Measurements from ENCODE around the gene CMTM8.
"Not testable (repeated sequence)": the region's sequence is repeated elsewhere in the genome, so short reads cannot be mapped to it uniquely, and the experiment has no call there.

CMTM8 gene

GRCh38 chr3:32238453-32239306, at the start of gene CMTM8:
Gene CMTM8, plus strand, starts transcription at chr3:32238680. Its CDS starts 293 bp downstream, at chr3:32238973.
- DNase-seq, result peak; percentile 15

DNA sequence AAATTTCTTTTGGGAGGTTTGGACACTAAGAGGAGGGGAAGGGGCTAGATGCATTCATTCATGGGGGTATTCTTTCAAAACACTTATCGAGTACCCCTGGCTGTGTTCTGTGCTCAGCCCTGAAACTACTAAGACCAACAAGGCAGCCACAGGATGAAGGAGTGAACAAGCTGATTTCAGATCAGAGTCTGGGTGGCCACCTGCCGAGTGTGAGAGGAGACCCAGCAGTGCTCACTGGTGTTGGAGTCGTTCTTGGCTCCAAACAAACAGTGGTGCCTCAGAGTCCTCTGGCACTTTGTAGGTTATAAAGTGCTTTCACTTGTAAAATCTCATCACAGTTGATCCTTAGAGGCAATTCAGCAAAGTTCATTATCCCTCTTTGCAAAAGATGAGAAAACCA, 48.8 kb upstream of the CMTM8 start:
- no peak for DNase-seq

DNA sequence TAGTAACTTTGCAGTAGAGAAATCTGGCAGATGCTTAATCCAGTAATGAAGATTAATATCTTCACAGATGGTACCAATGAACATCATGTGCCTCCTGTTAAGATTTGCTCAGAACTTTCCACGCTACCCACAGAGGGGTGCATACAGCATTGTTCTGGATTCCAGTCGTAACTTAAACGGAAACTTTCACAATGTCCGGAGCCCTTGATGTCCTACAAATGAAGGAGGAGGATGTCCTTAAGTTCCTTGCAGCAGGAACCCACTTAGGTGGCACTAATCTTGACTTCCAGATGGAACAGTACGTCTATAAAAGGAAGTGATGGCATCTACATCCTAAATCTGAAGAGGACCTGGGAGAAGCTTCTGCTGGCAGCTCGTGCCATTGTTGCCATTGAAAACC, 47.9 kb upstream of the CMTM8 start:
- DNase-seq, result not testable (repeated sequence)

DNA sequence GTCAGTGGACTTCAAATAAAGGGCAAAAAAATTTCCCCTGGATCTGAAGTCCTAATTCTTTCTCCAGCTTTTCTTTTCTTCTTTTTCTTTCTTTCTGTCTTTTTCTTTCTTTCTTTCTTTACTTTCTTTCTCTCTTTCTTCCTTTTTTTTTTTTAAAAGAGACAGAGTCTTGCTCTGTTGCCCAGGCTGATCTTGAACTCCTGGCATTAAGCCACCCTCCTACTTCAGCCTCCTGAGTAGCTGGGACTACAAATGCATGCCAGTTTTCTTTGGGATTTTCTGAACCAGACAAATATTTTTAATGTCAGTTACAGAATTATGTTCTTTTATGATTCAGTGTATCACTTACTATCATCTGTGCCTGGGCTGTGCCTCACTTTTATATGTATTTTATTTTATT, 45.4 kb upstream of the CMTM8 start:
- DNase-seq, result no peak

GRCh38 chr3:32194653-32195052, 43.8 kb upstream of the CMTM8 start:
- DNase-seq, result peak; percentile 5

- no peak for DNase-seq
Measured at GRCh38 chr3:32195995-32196540, 42.4 kb upstream of the CMTM8 start.

DNA sequence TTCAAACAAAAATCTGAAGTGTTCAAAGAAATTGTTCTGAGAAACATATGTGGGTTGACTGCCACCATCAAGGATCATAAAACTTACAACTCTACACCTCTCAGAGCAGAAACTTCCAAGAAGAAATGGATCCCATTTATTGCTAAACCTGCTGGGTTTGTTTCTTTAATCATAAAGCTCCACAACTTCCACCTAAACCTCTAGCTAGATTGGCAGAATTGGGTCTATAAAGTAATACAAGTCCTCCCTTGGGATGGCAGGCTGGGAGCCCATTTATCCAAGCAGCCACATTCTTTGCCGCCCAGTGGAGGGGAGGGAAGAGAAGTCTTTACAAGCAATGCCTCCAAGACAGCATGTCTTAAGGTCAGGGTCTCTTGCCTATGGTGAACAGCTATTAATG, 40.5 kb upstream of the CMTM8 start:
- DNase-seq, result no peak

- no peak for DNase-seq
Measured at GRCh38 chr3:32198714-32199113, 39.8 kb upstream of the CMTM8 start.

- no peak for DNase-seq
Measured at GRCh38 chr3:32200490-32200889, 38.0 kb upstream of the CMTM8 start.

DNA sequence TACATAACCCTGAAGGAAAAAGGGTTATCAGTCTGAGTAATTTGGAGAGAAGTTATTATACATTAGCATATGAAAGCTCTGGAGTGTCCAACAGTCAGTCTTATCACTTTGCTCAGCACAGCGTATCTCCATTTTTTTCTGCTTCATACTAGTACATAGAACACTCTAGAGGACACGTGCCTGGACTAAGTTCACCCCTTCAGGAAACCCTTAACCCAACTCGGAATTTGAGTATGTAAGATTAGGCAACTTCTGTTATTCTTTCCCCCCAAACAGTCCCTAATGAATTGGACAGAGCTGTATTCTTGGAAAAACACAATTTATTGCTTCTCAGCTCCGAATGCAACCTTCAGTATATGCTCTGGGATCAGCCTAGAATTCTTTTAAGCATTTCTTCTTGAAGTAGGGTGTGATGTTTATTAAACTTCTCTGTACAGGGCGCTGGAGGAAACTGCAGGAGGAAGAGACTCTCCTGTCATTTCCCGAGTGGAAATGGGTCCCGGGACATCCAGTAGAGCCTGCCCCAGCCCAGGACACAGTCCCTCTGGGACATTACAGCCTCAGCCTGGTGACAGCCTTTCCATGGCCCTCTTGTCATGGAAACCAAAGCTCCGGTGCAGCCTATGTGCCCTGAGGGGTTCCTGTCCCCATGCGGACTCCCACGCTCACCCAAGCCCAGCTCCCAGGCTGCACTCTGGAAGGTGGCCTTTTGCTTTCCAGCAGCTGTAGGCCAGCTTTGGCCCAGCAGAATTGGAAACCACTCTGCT, 37.3 kb upstream of the CMTM8 start:
- DNase-seq, result no peak

DNA sequence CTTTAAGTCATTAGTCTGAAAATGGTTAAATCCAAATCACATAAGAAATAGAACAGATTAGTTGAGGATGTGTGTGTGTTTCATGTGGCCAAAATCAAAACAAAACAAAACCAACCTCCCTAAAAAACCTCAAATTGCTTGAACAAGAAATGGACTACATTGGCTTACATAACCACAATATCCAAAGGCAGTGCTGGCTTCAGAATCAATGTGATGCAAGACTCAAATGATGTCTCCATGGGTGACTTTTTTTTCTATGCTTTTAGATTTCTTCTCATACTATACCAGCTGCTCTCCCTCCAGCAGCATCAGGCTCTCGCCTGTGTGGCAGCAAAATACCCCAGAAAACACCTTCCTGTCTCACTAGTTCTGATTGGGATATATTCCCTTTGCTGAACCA, 36.0 kb upstream of the CMTM8 start:
- DNase-seq, result no peak

DNA sequence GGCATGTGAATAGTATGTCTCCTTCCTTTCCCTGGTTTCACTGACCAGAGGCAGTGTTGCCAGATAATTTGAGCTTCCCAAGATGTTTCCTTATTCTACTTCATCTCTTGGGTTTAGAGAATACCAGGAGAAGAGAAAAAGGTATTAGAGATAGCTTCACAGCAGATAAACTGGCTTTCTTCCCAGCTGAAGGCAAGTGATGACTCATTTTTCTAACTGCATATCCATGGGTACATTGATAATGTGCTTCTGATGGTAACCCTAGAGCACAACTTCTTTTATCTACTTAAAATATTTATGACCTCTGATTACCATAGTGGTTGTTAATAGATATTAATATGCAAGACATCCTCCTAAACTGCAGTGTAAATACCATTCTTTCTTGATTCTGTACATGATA, 34.6 kb upstream of the CMTM8 start:
- DNase-seq, result peak; percentile 84

GRCh38 chr3:32208447-32208846, 30.0 kb upstream of the CMTM8 start:
- no peak for DNase-seq

GRCh38 chr3:32215185-32215584, 23.3 kb upstream of the CMTM8 start:
- DNase-seq, result no peak

DNA sequence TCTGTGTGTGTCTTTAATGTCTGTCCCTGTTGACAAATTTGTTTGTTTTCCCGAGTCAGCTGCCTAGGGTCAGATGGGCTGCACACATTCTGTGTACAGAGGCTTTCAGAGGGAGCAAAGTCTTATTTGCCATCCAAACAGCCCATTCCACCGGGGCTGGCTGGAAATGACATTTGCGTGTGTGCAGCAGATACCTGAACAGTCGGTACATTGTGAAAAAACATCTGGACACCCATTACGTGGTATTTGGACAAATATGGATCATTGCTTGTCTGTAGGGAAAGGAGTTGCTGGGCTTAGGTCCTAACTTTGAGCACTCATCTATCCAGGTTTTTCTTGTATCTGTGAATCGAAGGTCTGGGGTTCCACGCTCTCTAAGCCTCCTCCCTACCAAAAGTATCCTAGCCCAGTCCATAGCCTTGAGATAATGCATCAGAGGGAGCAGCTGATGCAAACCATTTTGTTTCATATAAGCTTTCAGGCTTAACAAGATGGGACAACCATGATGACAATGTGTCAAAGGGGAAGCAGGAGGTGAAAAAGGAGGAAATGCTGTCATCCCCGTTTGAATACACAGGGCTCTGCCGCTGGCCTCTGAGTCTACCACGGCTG, 22.2 kb upstream of the CMTM8 start:
- no peak for DNase-seq

DNA sequence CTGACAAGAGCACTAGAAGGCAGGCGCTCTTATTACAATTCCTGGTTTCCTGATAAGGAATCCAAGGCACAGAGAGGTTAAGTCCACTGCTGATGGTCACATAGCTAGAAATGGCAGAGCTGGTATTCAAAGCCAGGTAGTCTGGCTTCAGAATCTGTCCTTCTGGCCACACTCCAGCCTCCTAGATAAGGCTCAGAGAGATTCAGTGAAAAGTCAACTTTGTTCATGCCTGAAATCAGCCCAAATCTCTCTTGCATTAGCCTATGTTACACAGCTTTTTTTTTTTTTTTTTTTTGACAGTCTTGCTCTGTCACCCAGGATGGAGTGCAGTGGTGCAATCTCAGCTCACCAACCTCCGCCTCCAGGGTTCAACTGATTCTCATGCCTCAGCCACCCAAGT, 21.1 kb upstream of the CMTM8 start:
- no peak for DNase-seq

- no peak for DNase-seq
Measured at GRCh38 chr3:32219537-32219936, 18.9 kb upstream of the CMTM8 start.

DNA sequence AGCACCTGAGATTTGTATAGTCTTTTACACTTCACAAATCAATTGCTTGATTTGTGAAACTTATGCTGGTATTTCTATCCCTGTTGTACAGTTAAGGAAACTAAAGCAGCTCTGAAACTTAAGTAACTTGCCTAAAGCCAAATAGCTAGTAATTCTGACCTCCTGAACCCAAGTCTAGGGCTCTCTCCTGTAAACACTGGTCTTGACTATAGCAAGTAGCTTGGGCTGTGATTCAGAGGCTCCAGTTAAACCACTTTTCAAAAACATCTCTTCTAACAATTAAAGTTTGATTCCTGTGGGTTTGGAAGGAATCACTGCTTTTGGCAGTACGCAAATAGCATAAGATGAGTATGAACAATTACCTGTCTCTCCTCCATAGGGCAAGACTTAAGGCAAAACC, 18.5 kb upstream of the CMTM8 start:
- no peak for DNase-seq

DNA sequence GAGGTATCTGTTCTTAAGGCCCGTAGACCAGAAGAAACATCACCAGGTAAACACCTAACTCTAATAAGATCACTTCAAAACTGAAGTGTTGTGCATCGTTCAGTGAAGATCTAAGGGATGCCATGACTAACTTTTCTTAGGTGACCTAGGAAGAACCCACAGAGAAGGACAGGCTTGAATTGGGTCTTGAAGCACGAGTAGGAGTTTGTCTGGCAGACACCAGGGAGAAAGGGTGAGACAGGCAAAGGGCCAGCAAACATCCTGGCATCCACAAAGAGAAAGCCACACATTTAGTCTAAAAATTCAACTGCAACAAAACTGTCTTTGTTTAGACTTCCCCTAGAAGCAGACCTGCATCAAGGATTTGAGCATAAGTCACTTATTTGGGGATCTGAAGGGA, 15.5 kb upstream of the CMTM8 start:
- DNase-seq, result no peak

DNA sequence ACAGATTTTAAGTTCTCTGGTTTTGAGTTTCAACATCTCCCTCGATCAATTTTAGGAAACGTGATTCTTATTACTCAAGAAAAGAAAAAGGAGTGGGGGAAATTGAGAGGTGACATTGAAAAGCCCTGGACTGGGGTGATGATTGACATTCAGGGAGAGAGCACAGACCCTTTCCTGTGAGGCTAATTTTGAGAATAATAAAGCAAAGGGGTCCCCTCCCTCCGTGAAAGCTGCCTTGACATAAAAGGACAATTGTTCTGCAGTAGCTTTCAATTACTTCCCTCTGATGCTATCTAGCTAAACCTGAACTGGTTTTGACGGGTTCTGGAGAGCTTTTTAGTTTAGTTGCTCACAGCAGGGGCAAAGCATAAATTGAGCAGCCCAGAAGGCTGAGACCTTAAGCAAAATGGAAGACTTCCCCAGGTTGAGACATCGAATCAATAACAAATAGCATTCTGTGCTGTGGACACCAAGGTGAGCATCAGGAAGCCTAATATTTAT, 14.4 kb upstream of the CMTM8 start:
- no peak for DNase-seq

- DNase-seq, result peak; percentile 37
Measured at GRCh38 chr3:32226875-32227500, 11.5 kb upstream of the CMTM8 start.

GRCh38 chr3:32228743-32229142, 9.7 kb upstream of the CMTM8 start:
- not testable (repeated sequence) for DNase-seq

DNA sequence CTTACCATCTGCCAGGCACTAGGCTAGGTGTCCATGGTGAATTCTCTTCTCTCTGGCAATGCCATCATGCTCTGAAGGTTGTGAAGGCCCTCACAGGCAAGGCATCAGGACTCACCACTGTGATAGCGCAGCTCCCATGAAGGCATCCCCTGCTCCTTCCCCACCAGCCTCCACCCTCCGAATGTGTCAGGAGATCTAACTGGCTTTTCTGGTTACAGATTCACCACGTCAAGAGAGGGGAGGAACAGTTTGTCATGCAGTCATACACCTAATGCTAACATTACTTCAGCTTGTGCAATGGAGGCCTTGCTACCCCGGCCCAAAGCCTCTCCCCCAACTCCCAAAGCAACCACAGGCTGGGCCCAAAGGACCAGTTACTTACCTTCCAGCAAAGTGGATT, 8.9 kb upstream of the CMTM8 start:
- no peak for DNase-seq

Measured in NCI-H226 (cell line).